HG02623 (cell line): Measurements from ENCODE around the gene SH3TC2.
A peak's percentile ranks its signal among the peaks of the same experiment; 100 is the strongest.

ENCODE experiments used
- ATAC-seq: cut with Tn5 transposase; IDR thresholded peaks from one replicate; pipeline ENCODE4 v1.9.1; 2021; ENCODE audit warnings: moderate library complexity; ENCODE audit not compliant: unreplicated experiment

Gene SH3TC2

GRCh38 chr5:149061341-149061740, 1.5 kb downstream of the SH3TC2 start:
- no peak for ATAC-seq

- no peak for ATAC-seq
Measured at GRCh38 chr5:149060325-149060724, 2.5 kb downstream of the SH3TC2 start.

GRCh38 chr5:149056616-149057165, 6.2 kb downstream of the SH3TC2 start:
- ATAC-seq: no peak

GRCh38 chr5:149054416-149054815, 8.4 kb downstream of the SH3TC2 start:
- ATAC-seq: no peak

- no peak for ATAC-seq
Measured at GRCh38 chr5:149053072-149053695, 9.7 kb downstream of the SH3TC2 start.

- ATAC-seq: no peak
Measured at GRCh38 chr5:149049371-149049781, 13.5 kb downstream of the SH3TC2 start.

GRCh38 chr5:149048811-149049210, 14.1 kb downstream of the SH3TC2 start:
- no peak for ATAC-seq

GRCh38 chr5:149047462-149047861, 15.4 kb downstream of the SH3TC2 start:
- no peak for ATAC-seq

GRCh38 chr5:149046196-149046829, 16.5 kb downstream of the SH3TC2 start:
- ATAC-seq: no peak

GRCh38 chr5:149045089-149045460, 17.8 kb downstream of the SH3TC2 start:
- no peak for ATAC-seq

- ATAC-seq: no peak
Measured at GRCh38 chr5:149044453-149045088, 18.3 kb downstream of the SH3TC2 start.

- ATAC-seq: no peak
Measured at GRCh38 chr5:149043641-149044040, 19.2 kb downstream of the SH3TC2 start.

- no peak for ATAC-seq
Measured at GRCh38 chr5:149042865-149043264, 20.0 kb downstream of the SH3TC2 start.

- ATAC-seq: no peak
Measured at GRCh38 chr5:149041242-149041641, 21.6 kb downstream of the SH3TC2 start.

- ATAC-seq: no peak
Measured at GRCh38 chr5:149040421-149040820, 22.4 kb downstream of the SH3TC2 start.

GRCh38 chr5:149039506-149039905, 23.4 kb downstream of the SH3TC2 start:
- ATAC-seq: no peak

- no peak for ATAC-seq
Measured at GRCh38 chr5:149038336-149039080, 24.4 kb downstream of the SH3TC2 start.

GRCh38 chr5:149037817-149038216, 25.0 kb downstream of the SH3TC2 start:
- ATAC-seq: no peak

- ATAC-seq: no peak
Measured at GRCh38 chr5:149036970-149037369, 25.9 kb downstream of the SH3TC2 start.

- ATAC-seq: no peak
Measured at GRCh38 chr5:149036168-149036567, 26.7 kb downstream of the SH3TC2 start.

GRCh38 chr5:149035372-149035790, 27.5 kb downstream of the SH3TC2 start:
- ATAC-seq: peak; percentile 78
